GM18517 (cell line): ENCODE data around the gene GREB1.

ENCODE experiments used
- ATAC-seq: cut with Tn5 transposase; IDR thresholded peaks from one replicate; pipeline ENCODE4 v1.9.1; 2021; ENCODE audit warnings: mild to moderate bottlenecking, moderate library complexity; ENCODE audit not compliant: unreplicated experiment

Gene GREB1

DNA sequence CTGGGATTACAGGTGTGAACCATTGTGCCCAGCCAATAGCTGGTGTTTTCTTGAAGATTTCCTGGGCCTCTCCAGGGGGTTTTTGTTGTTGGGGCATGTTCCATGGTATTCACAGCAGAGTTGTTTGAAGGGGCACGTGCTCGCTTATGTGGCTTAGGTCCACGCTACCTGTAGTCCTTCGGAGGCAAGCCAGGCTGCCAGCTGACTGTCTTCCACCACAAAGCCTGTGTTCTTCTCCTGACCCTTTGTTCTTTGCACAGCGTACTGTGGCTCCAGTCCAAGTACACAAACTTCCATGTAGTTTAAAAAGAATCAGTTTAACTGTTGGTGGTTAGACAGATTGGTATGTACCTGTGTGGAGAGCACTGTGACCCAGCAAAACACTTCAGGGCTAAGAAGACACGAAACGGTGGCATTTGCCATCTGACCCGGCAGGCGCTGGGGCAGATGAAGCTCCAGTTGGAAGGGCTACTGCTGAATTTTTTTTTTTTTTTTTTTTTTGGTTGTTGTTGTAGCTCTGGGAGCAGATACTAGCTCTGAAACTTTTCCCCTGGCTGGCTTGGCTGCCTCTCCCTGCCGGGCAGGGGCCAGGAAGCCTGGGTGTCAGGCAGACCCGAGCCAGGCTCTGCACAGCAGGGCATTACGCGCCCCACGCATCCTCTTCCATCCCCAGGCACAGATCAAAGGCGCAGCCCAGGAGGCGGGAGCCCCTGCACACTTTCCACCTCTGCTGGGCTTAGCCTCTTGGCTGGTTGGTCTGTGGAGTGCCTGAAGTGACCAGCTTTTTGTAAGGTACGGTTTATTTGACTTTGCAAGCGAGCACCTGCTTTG, 5.7 kb downstream of the GREB1 start:
- ATAC-seq, result no peak

DNA sequence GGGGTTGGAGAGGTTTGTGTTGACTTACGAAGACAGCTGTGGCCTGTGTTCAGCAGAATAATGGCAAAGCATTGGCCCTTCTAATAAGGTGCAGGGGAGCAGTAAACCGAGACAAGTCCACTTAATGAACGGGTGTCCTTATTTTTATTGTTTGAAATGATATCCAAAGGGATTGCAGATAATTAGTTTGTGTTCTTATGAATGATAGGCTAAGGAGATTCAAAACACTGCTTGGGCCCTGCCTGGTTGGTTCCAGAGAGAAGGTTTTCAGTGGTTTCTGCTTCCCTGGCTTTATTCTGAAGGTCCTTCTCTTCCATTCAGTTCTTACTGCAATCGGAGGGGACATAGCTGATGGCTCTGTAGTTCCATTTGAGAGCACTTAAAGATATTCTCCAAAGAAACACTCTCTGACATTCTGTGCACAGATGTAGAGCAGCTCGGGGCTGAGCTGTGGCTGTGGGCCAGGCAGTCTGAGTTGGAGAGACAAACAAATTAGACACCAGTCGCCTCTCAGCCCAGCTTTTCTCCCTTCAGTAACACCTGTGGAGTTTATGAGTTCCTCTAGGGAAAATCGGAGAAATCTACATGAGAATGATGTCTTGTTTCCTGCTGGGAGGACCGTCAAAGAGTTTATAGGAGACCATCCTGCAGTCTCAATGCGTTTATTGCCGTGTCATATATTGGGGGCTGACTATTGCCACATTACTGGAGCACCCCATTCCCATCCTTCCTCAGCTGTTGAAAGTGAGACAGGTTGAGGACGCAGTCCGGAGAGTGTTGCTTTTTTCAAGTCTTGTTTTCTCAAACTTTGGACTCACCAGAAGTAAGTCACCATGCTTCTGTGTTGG, 6.5 kb downstream of the GREB1 start:
- ATAC-seq, result no peak

DNA sequence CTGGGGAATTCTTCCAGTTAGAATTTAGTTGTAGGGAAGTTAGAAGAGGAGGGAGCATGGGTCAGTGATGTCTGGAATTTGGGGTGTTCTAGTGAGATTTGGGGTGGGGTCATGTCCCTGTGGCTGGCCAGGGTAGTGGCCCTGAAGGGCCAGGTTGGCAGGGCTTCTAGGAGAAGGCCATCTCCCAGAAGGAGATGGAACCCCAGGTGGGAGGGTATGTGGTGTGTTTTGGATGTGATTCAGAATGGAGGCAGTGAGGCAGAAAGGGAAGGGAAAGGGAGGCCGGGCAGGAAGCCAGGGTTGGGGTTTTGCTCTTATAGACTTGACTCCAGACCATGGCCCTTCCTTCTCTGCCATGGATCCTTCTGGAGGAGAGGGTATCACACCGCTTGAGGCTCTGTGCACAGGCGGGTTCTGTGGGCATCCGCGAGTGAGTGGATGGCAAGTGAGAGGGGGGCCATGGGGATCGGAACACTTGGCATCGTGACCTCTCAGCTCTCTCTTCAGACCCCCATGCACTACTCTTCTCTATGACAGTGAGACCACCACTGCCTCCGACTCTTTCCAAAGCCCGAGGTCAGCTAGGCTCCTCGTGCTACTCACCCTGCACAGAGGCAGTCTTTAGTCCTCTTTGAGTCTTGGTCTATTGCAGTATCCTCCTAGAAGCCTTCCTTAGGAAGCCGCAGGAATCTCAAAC, 7.3 kb downstream of the GREB1 start:
- no peak for ATAC-seq

- no peak for ATAC-seq
These were observed 7.9 kb downstream of the GREB1 start for GRCh38 chr2:11541693-11542274.

DNA sequence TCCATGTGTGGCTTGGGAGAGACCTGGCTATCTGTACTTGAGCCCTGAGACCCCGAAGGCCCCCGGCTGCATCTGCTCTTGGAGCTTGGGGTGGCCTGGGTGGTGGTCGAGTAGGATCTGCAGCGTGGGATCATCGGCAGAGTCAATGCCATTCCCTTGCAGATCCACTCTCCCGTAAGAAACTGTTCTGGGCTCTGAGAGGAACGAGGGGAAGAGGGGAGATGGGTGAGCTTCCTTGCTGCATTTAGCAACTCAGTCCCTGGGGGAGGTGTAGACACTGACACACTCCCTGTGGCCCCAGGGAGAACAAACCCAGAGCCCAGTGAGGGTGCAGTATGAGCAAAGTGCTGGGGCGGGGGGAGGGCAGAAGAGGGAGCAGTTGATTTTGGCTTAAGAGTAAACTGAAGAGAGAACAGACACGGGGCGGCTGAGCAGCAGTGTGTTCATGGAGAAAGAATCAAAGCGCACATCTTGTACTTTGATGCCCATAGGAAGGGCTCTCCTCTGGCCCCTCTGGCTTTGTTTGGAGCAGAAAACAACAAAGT, 8.5 kb downstream of the GREB1 start:
- ATAC-seq, result no peak

DNA sequence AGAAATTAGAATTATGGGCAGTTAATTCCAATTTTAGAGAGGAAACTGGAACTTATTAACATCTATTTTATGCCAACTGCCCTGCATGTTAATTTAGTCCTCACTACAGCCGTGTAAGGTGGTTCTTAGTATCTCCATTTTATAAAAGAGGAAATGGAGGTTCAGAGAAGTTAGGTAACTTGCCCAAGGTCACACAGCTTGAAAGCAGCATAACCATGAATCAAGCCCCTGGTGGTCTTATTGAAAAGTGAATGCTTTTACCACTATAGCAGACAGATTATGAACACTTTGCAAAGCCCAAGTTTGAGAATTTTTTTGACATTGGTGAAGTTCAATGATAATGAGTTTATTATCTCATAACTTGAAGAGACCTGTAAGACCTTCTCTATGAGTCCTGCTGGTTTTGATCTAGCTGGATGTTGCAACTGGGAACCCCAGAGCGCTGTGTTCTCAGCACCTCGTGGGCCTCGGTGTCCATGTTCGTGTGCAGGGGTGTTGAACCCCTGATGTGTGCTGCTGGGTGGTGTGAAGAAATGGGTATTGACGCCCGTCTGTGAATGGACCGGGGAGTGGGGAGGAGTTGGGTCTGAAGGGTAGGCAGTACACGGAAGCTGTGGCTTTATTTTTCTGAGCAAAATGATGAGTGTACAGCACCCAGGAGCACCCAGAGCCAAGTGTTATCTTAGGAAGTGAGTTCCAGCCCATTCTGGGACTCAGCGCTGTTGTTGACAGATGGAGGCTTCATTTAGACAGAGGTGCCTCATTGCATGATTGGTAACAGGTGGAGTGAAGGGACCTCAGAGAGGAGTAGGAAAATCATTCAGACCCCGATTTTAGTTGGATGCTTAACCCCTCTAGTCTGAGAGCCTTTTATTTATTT, 9.7 kb downstream of the GREB1 start:
- no peak for ATAC-seq

GRCh38 chr2:11546072-11546471, 12.2 kb downstream of the GREB1 start:
- ATAC-seq, result no peak

DNA sequence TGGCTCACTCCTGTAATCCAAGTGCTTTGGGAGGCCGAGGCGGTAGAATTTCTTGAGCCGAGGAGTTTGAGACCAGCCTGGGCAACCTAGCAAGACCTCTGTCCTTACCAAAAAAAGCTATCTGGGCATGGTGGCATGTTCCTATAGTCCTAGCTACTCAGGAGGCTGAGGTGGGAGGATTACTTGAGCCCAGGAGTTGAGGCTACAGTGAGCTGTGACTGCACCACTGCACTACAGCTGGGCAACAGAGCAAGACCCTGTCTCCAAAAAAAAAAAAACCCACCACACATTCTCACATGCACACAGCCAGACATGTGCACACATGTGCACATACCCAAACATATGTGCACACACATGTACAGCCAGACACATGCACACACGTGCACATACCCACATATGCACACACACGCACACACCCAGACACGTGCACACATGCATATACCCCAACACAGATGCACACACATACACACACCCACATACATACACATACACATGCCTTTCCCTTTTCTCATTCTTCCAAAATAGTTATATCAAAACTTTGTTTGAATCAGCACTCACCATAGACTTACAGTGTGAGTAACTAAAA, 14.2 kb downstream of the GREB1 start:
- no peak for ATAC-seq

DNA sequence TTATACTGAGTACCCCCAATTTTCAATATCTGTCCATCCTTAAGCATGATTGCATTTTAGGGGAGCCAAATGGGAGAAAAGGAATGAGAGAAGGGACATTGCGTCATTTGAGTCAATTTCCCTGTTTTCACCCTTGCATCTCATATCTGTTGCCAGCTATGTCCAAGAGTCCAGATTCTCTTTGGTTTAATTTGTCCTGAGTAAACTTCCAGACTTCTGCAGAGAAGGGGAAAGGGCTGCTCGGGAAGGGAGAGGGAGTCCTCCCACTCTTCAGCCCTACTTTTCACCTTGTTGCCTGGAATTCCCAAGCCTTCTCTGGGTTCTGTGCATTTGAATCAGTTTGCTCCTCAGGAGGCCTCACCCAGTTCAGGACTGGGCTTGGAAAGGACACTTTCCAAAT, 16.5 kb downstream of the GREB1 start:
- no peak for ATAC-seq

DNA sequence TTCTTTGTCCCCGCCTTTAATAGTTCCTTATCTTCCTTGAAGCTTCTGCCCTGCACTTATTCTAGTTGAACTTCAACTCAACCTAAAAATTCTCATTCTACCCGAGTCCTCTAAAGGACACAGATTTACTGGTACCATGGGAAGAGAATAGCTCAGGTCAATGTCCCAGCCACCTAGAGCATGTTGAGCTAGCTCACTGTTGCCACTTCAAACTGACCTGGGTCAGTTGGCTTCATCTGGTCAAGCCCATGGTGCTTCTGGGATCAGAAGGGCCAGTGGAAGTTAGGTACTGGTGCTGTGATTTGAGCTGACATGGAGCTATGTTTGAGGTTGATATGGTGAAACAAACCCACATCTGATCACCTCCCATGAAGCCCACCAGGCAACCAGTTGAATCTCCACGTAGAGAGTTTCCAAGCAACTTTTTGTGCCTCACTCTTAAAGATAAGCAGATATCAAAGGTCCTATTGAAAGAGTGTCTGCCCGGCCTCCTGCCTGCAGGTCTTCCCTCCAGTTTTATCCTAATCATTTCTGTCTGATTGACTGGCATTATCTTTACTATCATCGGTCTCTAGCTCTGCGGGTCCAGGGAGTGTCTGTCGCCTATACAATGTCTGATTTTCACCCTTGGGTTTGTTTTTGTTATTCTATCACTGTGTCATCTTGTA, 17.2 kb downstream of the GREB1 start:
- ATAC-seq, result no peak

DNA sequence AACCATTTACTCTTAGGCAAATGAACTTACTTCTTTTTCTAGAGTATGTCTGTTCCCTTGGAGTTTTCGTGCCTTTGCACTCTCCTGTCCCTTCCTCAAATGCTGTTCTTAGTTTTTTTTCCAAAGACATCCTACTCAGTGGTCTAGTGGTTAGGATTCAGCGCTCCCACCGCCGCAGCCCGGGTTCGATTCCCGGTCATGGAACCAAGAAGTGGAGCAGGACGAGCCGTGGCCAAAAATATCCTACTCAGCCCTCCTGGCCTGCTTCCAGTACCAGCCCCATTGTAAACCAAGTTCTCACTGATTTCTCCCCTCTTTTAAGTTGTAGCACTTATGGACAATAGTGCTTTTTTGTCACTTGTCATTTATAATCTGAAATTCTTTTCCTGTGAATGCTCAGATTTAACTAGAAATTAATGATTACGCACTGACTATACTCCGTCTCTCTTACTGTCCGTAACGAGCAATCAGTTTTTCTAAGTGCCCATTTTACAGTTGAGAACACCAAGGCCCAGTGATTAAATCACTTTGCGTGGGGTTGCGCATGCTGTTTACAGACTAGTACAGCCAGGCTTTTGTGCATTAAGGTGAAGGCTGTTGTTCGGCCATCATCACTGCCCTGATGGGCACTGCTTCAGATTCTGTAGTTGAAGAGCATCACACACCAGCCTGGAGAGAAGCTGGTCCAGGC, 17.9 kb downstream of the GREB1 start:
- no peak for ATAC-seq

DNA sequence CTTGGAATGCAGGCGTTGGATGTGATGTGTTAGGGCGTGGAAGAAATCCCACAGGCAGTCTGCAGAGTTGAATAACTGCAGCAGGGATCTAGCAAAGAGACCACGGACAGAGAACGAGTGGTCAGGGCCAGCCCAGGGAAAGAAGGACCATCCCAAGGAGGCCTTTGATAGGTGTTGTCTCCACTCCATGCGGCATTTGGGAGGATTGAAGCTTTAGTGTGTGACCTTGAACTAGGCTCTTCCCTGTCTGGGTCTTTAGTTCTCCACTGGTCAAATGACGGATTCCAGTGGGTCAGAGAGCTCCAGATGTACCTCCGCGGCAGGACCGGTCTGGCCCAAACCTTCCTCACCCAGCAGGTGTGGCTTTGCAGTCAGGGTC, 18.4 kb downstream of the GREB1 start:
- no peak for ATAC-seq

GRCh38 chr2:11553661-11554398, 20.0 kb downstream of the GREB1 start:
- peak; percentile 10 for ATAC-seq

DNA sequence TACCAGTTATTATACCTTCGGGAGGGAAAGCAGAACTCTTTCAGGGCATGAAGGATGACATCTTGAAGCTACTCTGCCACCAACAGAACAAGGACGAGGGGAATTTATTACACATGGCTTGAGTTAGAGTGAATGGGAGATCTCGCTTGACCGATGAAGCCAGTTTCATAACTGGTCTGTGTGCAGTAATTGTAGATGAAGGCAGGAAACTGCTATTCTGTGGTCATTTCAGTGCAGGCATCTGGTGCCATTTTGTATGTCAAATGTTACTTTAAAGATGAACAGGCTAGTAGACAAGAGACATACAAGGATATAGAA, 20.5 kb downstream of the GREB1 start:
- ATAC-seq, result peak; percentile 75

- ATAC-seq, result no peak
These were observed 22.4 kb downstream of the GREB1 start for GRCh38 chr2:11556101-11556806.

- no peak for ATAC-seq
These were observed 24.5 kb downstream of the GREB1 start for GRCh38 chr2:11558214-11558886.
